AG04449 (cell line): ENCODE results near the gene CFAP99.

Source experiments
- CTCF ChIA-PET: fragments of 350-600 bp; formaldehyde crosslinking; extraction: SDS; loops from one replicate; lab custom pipeline; 2021; ENCODE audit warnings: antibody characterized with exemption; lab: Yijun Ruan, JAX
- POLR2A ChIA-PET: fragments of 400-600, 350-600 bp; formaldehyde crosslinking; extraction: SDS; loops from one replicate; lab custom pipeline; 2020; ENCODE audit warnings: antibody characterized with exemption, inconsistent platforms; lab: Yijun Ruan, JAX
- DNase-seq: peaks from one replicate; pipeline ENCODE4 v3.0.0-alpha.2; 2010; ENCODE audit warnings: low read depth, low spot score
- H3K4me3 ChIP-seq: 2 replicates; pipeline ENCODE4 v1.5.1; 2011; ENCODE audit warnings: low read depth, mild to moderate bottlenecking, control low read depth, low read length
- TF ChIP-seq, protein P1 (sequence below): IDR thresholded peaks from one replicate; pipeline ENCODE4 v1.5.1; 2011; ENCODE audit warnings: mild to moderate bottlenecking, moderate library complexity, low read length, control low read depth, inconsistent platforms; ENCODE audit not compliant: insufficient read depth; ENCODE audit errors: missing control alignments

CFAP99 gene

GRCh38 chr4:2412885-2413716 lies 5.7 kb upstream of the CFAP99 start:
- peak overlapping the region; percentile 48 for H3K4me3 ChIP-seq
- ChIA-PET CTCF (interaction anchor here (0.7 to 2.3 kb wide), 15 partner anchors 8 to 195 kb away, joined by 3 to 18 read pairs (median 3); partner anchors contain the start of gene MXD4), POLR2A (interaction anchor here (0.9 to 1.9 kb wide), 5 partner anchors 11 to 151 kb away, joined by 3 to 7 read pairs (median 6); partner anchors contain the start of genes FAM193A, MXD4 and RNF4)
- TF ChIP-seq, protein P1, sequence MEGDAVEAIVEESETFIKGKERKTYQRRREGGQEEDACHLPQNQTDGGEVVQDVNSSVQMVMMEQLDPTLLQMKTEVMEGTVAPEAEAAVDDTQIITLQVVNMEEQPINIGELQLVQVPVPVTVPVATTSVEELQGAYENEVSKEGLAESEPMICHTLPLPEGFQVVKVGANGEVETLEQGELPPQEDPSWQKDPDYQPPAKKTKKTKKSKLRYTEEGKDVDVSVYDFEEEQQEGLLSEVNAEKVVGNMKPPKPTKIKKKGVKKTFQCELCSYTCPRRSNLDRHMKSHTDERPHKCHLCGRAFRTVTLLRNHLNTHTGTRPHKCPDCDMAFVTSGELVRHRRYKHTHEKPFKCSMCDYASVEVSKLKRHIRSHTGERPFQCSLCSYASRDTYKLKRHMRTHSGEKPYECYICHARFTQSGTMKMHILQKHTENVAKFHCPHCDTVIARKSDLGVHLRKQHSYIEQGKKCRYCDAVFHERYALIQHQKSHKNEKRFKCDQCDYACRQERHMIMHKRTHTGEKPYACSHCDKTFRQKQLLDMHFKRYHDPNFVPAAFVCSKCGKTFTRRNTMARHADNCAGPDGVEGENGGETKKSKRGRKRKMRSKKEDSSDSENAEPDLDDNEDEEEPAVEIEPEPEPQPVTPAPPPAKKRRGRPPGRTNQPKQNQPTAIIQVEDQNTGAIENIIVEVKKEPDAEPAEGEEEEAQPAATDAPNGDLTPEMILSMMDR, result peak; percentile 83
- DNase-seq, result peak; percentile 41

DNA sequence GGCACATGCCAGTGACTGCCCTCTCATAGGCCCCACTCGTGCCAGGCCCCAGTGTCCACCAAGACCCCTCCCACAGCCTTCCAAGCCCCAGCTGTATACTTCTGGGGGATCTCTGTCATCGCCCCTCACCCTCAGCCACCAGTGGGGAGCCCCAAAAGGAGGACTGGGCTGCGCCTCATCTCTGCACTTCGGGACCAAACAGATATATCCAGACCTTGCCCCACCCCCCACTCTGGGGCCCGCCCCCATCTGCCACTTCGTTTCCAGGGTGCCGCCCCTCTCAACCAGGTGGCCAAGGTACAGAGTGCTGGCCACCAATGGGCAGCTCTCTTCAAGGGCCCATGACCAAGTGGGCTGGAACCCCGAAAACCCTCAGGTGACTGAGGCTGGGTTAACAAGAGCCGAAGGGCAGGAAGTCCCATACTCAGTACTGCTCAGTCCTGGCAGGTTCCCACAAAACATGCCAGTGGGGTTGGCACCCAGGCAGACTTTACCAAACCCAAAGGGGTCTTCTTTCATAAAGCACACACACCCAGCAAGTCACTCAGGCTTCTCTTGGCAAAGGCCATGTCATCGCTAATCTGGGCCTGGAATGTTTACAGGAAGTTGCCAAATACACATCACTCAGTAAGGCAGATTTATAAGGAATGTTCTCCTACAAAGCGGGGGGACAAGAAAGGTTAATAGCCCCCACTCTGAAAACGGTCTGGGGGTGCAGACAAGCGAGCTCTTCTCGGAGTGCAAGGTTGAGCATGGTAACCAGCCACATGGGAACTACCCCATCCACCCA lies 4.7 kb upstream of the CFAP99 start:
- TF ChIP-seq, protein P1, result no peak
- ChIA-PET POLR2A (interaction anchor here (0.6 to 1.8 kb wide), 4 partner anchors 55 to 405 kb away, joined by 3 to 7 read pairs (median 4); partner anchors contain the start of genes FAM193A, MXD4 and RNF4), CTCF (interaction anchor here (0.7 to 2.3 kb wide), 10 partner anchors 9 to 194 kb away, joined by 3 to 18 read pairs (median 3); partner anchors contain the start of gene MXD4)
- DNase-seq, result no peak
- H3K4me3 ChIP-seq, result no peak overlapping the region; the same call in 1 of the 2 replicates

GRCh38 chr4:2415213-2415612 lies 3.5 kb upstream of the CFAP99 start:
- DNase-seq, result no peak
- CTCF ChIA-PET, result interaction anchor here (0.9 to 1.8 kb wide), 6 partner anchors 9 to 195 kb away, joined by 3 to 6 read pairs (median 4); no protein-coding TSS in a partner anchor
- H3K4me3 ChIP-seq, result no peak overlapping the region
- TF ChIP-seq, protein P1, result no peak
- POLR2A ChIA-PET, result interaction anchor here (0.6 kb wide), 1 partner anchor 19 kb away, joined by 3 read pairs; no protein-coding TSS in a partner anchor

- TF ChIP-seq, protein P1, result no peak
- H3K4me3 ChIP-seq, result no peak overlapping the region
- CTCF ChIA-PET, result interaction anchor here (0.9 to 1.8 kb wide), 5 partner anchors 10 to 132 kb away, joined by 3 to 6 read pairs (median 3); no protein-coding TSS in a partner anchor
- DNase-seq, result no peak
- POLR2A ChIA-PET, result interaction anchor here (0.6 to 1.2 kb wide), 2 partner anchors 20 to 174 kb away, joined by 3 read pairs; no protein-coding TSS in a partner anchor
Observed at GRCh38 chr4:2415881-2416563, 2.7 kb upstream of the CFAP99 start.

DNA sequence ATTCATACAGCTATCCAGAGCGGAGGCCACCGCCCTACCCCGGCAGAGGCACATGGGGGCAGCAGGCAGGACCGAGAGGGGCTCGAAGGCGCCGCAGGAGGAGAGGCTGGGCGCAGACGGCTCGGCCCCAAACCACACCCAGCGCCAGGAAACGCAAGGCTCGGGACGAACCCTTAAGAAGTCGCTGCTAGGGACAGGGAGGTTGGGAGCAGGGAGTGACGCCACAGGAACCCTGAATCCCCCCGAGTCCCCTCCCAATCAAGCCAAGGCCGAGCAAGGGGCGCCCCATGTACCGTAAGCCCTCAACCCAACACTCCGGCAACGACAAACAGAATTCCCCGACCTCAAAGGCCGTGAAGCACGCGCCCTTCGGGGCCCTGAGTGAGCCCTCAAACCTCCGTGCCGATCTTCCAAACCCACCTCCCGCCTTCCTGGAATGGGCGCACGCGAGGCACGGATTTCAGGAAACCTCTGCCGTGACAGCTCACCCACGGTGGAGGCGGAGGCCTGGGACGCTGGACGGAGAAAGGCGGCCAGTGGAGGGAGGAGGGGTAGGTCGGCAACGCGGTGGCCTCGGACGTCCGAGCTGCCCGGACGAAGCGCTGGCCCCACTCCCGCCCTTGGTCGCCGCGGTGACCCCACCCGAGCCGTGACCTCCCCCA lies 2.1 kb upstream of the CFAP99 start:
- H3K4me3 ChIP-seq, result peak overlapping the region; percentile 36
- TF ChIP-seq, protein P1, result no peak
- POLR2A ChIA-PET, result interaction anchor here (1.2 kb wide), 1 partner anchor 174 kb away, joined by 3 read pairs; no protein-coding TSS in a partner anchor
- DNase-seq, result no peak
- CTCF ChIA-PET, result interaction anchor here (1.8 kb wide), 1 partner anchor 20 kb away, joined by 6 read pairs; no protein-coding TSS in a partner anchor
